ENCODE data around the gene RECK.

Gene RECK

DNA sequence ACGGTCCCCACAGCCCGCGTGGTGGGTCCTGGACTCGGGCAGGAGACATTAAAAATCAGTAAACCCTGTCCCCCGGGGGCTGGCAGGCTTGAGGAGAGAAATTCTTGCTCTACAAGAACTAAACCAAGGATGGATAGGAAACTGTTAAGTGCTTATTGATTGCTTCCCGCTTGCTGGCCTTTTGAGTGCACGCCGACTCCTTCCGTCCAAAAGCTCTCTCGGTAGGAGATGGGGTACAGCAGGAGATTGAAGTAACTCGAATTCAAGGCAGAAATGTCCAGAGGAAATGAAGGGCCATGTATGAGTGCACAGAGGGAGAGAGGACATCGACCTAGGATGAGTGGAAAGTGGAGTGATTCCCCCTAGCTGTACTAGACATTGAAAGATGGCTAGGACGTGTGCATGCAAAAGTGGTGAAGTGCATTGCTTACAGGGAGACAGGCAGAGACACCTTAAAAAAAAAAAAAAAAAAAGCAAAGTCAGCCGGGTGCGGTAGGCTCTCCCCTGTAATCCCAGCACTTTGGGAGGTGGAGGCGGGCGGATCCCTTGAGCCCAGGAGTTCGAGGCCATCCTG is 923 bp downstream of the RECK start:
- ChIA-PET POLR2A (interaction anchor here (0.6 to 1.8 kb wide), 7 partner anchors 23 to 310 kb away, joined by 3 to 9 read pairs (median 4); no protein-coding TSS in a partner anchor), CTCF (interaction anchor here (1.0 to 6.7 kb wide), 7 partner anchors 8 to 134 kb away, joined by 3 to 38 read pairs (median 4); no protein-coding TSS in a partner anchor)
- peak overlapping the region; percentile 60 for H3K4me3 ChIP-seq (ENCODE audit: low read depth, low read length)
- TF ChIP-seq, protein P1, sequence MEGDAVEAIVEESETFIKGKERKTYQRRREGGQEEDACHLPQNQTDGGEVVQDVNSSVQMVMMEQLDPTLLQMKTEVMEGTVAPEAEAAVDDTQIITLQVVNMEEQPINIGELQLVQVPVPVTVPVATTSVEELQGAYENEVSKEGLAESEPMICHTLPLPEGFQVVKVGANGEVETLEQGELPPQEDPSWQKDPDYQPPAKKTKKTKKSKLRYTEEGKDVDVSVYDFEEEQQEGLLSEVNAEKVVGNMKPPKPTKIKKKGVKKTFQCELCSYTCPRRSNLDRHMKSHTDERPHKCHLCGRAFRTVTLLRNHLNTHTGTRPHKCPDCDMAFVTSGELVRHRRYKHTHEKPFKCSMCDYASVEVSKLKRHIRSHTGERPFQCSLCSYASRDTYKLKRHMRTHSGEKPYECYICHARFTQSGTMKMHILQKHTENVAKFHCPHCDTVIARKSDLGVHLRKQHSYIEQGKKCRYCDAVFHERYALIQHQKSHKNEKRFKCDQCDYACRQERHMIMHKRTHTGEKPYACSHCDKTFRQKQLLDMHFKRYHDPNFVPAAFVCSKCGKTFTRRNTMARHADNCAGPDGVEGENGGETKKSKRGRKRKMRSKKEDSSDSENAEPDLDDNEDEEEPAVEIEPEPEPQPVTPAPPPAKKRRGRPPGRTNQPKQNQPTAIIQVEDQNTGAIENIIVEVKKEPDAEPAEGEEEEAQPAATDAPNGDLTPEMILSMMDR (IDR thresholded peaks at IDR 0.05; ENCODE audit: insufficient read depth, low read length, missing control alignments), result no peak
- no peak for DNase-seq (ENCODE audit: low read depth, low spot score)

DNA sequence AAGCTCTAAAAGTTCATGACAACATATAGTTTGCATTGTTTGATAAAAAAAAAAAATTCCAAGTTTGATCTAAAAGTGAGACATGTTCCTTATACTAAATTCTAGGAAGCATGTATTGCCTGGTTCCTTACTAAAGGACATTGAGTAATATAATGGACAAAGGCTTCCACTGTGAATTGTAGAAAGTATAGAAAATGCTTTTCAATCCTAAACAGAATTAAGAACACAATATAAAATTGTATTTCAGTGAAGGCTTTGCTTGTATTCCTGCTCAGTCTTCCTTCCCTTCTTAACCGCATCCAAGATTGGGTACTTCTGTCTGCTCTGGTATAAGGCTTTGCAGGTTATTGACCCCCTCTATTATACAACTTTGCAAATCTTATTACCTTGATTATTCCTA is 2.4 kb downstream of the RECK start:
- POLR2A ChIA-PET, result interaction anchor here (1.0 to 1.9 kb wide), 2 partner anchors 15 to 63 kb away, joined by 3 to 8 read pairs; no protein-coding TSS in a partner anchor
- H3K4me3 ChIP-seq (ENCODE audit: low read depth, low read length), result peak overlapping the region; percentile 60

DNA sequence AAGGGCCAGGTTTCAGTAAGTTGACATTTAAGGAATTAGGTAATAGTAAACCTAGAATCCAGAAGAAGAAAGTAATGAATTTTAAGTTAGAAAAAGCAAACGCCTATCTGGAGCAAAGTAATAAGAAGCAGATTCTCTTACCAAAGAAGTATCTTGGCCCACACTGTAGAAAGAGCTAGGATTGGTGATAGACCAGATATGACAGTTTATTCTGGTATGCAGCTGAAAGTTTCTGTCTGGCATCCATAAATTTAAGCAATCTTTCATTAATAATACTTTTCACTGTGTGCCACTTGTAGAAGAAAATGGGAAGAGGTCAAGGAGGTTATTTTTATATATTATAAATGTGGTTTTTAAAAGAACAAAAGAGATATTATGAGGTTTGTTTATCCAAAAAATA is 3.0 kb downstream of the RECK start:
- H3K4me3 ChIP-seq (ENCODE audit: low read depth, low read length), result peak overlapping the region; percentile 60
- no peak for DNase-seq (ENCODE audit: low read depth, low spot score)
- CTCF ChIA-PET, result interaction anchor here (1.0 to 1.2 kb wide), 4 partner anchors 17 to 127 kb away, joined by 3 to 4 read pairs (median 3); no protein-coding TSS in a partner anchor
- POLR2A ChIA-PET, result interaction anchor here (0.8 to 1.9 kb wide), 4 partner anchors 15 to 134 kb away, joined by 3 to 8 read pairs (median 3); partner anchors contain the start of gene HRCT1
- TF ChIP-seq, protein P1 (IDR thresholded peaks at IDR 0.05; ENCODE audit: insufficient read depth, low read length, missing control alignments), result no peak

More for the DNA sequence above, 2.4 kb downstream of the RECK start:
- TF ChIP-seq, protein P1 (IDR thresholded peaks at IDR 0.05; ENCODE audit: insufficient read depth, low read length, missing control alignments), result no peak
- no peak for DNase-seq (ENCODE audit: low read depth, low spot score)
- CTCF ChIA-PET, result interaction anchor here (0.9 to 2.0 kb wide), 5 partner anchors 16 to 128 kb away, joined by 3 to 13 read pairs (median 4); no protein-coding TSS in a partner anchor

DNA sequence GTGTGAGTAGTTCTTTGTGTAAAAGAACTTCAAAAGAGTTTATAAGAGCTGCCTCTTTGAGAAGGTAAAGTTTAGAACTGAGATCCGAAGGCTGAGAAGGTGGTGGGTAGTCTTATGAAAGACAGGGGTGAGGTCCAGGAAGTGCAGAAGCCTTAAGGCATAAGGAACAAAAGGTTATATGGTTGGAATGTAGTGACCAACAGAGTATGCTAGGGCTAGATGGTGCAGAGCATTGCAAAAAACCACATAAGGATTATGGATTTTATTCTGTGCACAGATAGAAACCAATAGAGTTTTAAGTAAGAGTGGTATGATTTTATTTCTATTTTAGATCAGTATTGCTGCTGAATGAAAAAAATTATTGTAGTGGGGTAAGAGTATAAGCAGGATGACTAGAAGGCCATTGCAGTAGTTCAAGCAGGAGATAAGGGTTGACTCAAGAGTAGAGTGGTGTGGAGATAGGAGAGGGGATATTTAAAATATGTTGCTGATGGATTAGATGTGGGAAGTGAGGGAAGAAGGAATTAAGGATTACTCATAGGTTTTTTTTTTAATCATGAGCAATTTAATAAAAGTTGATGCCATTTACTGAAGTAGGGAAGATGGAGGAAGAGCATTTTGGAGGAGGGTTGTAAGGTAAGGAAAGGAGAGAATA is 3.7 kb downstream of the RECK start:
- CTCF ChIA-PET, result interaction anchor here (1.0 to 1.6 kb wide), 7 partner anchors 14 to 127 kb away, joined by 3 to 5 read pairs (median 3); no protein-coding TSS in a partner anchor
- TF ChIP-seq, protein P1 (IDR thresholded peaks at IDR 0.05; ENCODE audit: insufficient read depth, low read length, missing control alignments), result no peak
- peak overlapping the region; percentile 60 for H3K4me3 ChIP-seq (ENCODE audit: low read depth, low read length)
- DNase-seq (ENCODE audit: low read depth, low spot score), result no peak
- POLR2A ChIA-PET, result interaction anchor here (0.8 to 1.9 kb wide), 4 partner anchors 14 to 135 kb away, joined by 3 to 8 read pairs (median 3); partner anchors contain the start of gene HRCT1

DNA sequence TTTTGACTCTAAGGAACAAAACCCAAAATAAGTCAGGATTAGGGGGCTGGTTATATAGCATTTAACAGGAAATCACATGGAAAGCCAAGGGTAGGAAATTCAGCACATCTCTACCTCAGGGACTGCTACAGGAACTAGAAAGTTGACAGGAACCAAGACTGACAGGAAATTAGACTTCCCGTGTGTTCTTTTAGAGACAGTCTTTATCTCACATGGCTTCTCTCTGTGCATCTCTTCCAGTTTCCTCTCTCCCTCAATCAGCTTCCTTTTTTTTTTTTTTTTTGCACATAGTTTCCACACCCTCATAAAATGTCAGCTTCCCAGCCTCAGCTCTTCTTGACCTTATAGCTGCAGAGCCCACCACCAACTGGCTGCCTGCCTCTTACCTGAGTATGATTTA is 4.8 kb downstream of the RECK start:
- TF ChIP-seq, protein P1 (IDR thresholded peaks at IDR 0.05; ENCODE audit: insufficient read depth, low read length, missing control alignments), result no peak
- ChIA-PET CTCF (interaction anchor here (1.0 to 1.6 kb wide), 4 partner anchors 10 to 96 kb away, joined by 3 to 5 read pairs (median 4); no protein-coding TSS in a partner anchor), POLR2A (interaction anchor here (0.6 to 0.9 kb wide), 3 partner anchors 10 to 124 kb away, joined by 3 to 4 read pairs (median 3); no protein-coding TSS in a partner anchor)
- no peak for DNase-seq (ENCODE audit: low read depth, low spot score)
- H3K4me3 ChIP-seq (ENCODE audit: low read depth, low read length), result no peak overlapping the region; the same call in none of the 2 replicates

Data from AG04449 (cell line).